ENCODE results near the gene GABRB1. TPM values are rescaled to one million over a fixed set of nuclear protein-coding genes. Genes with fewer than 3 reads are reported as not detected.

Gene GABRB1
- total and polyA plus RNA-seq, 2 donors (not counting 3 experiments of a cell fraction or from before 2014, with no cell fraction given): not detected

- no peak for TF ChIP-seq POLR2A (IDR thresholded peaks at IDR 0.05; ENCODE audit: low read depth, low read length)
- TF ChIP-seq POLR2AphosphoS5 (IDR thresholded peaks at IDR 0.05; ENCODE audit: insufficient read depth, low read depth, low read length): no peak
- TF ChIP-seq GATA2 (IDR thresholded peaks at IDR 0.05; ENCODE audit: insufficient read depth, insufficient read length, low read depth, low read length): no peak
- TF ChIP-seq MYC (IDR thresholded peaks at IDR 0.05; ENCODE audit: low read depth, low read length): no peak
- no peak for TF ChIP-seq EZH2 (IDR thresholded peaks at IDR 0.05; ENCODE audit: borderline replicate concordance, low read depth, low read length, severe bottlenecking)
- TF ChIP-seq FOS (IDR thresholded peaks at IDR 0.05; ENCODE audit: borderline replicate concordance, insufficient read depth, low read length): no peak
- no peak for TF ChIP-seq JUN (IDR thresholded peaks at IDR 0.05; ENCODE audit: borderline replicate concordance, insufficient read depth, insufficient read length, low read depth)
- no peak for TF ChIP-seq MAX (IDR thresholded peaks at IDR 0.05; ENCODE audit: insufficient read depth, insufficient read length)
- no peak for TF ChIP-seq CTCF (IDR thresholded peaks at IDR 0.05; ENCODE audit: extremely low read depth in 1 of 2, insufficient read depth in 1 of 2, low read depth in 1 of 2, low read length in 2 of 2)
- no peak overlapping the region for H3K9ac ChIP-seq (replicated peaks; ENCODE audit: extremely low read depth, insufficient read depth, low read length)
- H3K9me1 ChIP-seq (replicated peaks; ENCODE audit: control insufficient read depth, extremely low read depth, insufficient read depth, low read length): no peaks in the 10 kb centered on the region
- DNase-seq (ENCODE audit: low read depth, low spot score) (no peak), FAIRE-seq (no peak)
- H3K27me3 ChIP-seq (ENCODE audit: control insufficient read depth in 2 of 2, insufficient read depth in 2 of 2, low read length in 2 of 2): no peaks in the 10 kb centered on the region
- no peaks in the 10 kb centered on the region for H3K9me3 ChIP-seq (replicated peaks; ENCODE audit: control insufficient read depth, insufficient read depth, low read length)
- no peaks in the 10 kb centered on the region for H3K79me2 ChIP-seq (ENCODE audit: control insufficient read depth, insufficient read depth, low read length)
- no peaks in the 10 kb centered on the region for H3K4me1 ChIP-seq (ENCODE audit: control insufficient read depth, extremely low read depth, insufficient read depth, low read length)
- H3K36me3 ChIP-seq (ENCODE audit: control insufficient read depth in 2 of 2, extremely low read depth in 1 of 2, insufficient read depth in 2 of 2, low read length in 2 of 2): no peaks in the 10 kb centered on the region
- POLR2A ChIA-PET: no interaction called here
- intact Hi-C loops (cut with micrococcal nuclease) (no loop called here), dilution Hi-C loops (cut with MboI; ENCODE audit: extremely low pct_ligation_motif_present, low sequenced_read_pairs) (no loop called here)
- no peak overlapping the region for H3K27ac ChIP-seq (ENCODE audit: insufficient read depth, low read depth, low read length)
- H3K4me2 ChIP-seq (ENCODE audit: insufficient read depth, low read length): no peak overlapping the region
- BruUV-seq (replicated peaks): no TSS peak
- no peak overlapping the region for H2AFZ ChIP-seq (ENCODE audit: low read depth, low read length)
- CTCF ChIA-PET: no interaction called here
- no peak overlapping the region for H3K4me3 ChIP-seq (replicated peaks in 1 of 3; ENCODE audit: insufficient read depth in 1 of 3, low read depth in 1 of 3, low read length in 3 of 3)
- no peaks in the 10 kb centered on the region for H4K20me1 ChIP-seq (replicated peaks; ENCODE audit: control insufficient read depth, extremely low read depth, insufficient read depth, low read length)
These were observed 176.2 kb downstream of the GABRB1 start for GRCh38 chr4:47207555-47207954.

Measured in endothelial cell of umbilical vein (primary cell).